GM18526 (cell line): ENCODE measurements around the gene ANKRD53.

ENCODE experiments used
- POLR2A ChIP-seq: IDR thresholded peaks from 3 replicates; pipeline ENCODE4 v1.6.1; 2011; ENCODE audit not compliant: insufficient read length; ENCODE audit errors: extremely low read depth

Gene ANKRD53

GRCh38 chr2:70939001-70939838, 39.2 kb upstream of the ANKRD53 start:
- no peak for TF ChIP-seq POLR2A

- TF ChIP-seq POLR2A, result no peak
Observed at GRCh38 chr2:70939839-70940580, 38.4 kb upstream of the ANKRD53 start.

- no peak for TF ChIP-seq POLR2A
Observed at GRCh38 chr2:70941186-70941585, 37.2 kb upstream of the ANKRD53 start.

- no peak for TF ChIP-seq POLR2A
Observed at GRCh38 chr2:70941701-70942100, 36.7 kb upstream of the ANKRD53 start.

- no peak for TF ChIP-seq POLR2A
Observed at GRCh38 chr2:70942396-70943204, 35.8 kb upstream of the ANKRD53 start.

GRCh38 chr2:70943205-70943871, 35.1 kb upstream of the ANKRD53 start:
- TF ChIP-seq POLR2A, result no peak

GRCh38 chr2:70944111-70944690, 34.2 kb upstream of the ANKRD53 start:
- TF ChIP-seq POLR2A, result no peak

- no peak for TF ChIP-seq POLR2A
Observed at GRCh38 chr2:70946832-70947442, 31.5 kb upstream of the ANKRD53 start.

- no peak for TF ChIP-seq POLR2A
Observed at GRCh38 chr2:70947556-70948184, 30.8 kb upstream of the ANKRD53 start.

GRCh38 chr2:70948337-70949003, 30.0 kb upstream of the ANKRD53 start:
- TF ChIP-seq POLR2A, result no peak

GRCh38 chr2:70949086-70949485, 29.3 kb upstream of the ANKRD53 start:
- TF ChIP-seq POLR2A, result no peak

- TF ChIP-seq POLR2A, result no peak
Observed at GRCh38 chr2:70954886-70955285, 23.5 kb upstream of the ANKRD53 start.

- TF ChIP-seq POLR2A, result no peak
Observed at GRCh38 chr2:70956141-70956540, 22.3 kb upstream of the ANKRD53 start.
